Measurements from ENCODE around the gene CD247.
A peak's percentile ranks its signal among the peaks of the same experiment; 100 is the strongest.

CD247 gene

DNA sequence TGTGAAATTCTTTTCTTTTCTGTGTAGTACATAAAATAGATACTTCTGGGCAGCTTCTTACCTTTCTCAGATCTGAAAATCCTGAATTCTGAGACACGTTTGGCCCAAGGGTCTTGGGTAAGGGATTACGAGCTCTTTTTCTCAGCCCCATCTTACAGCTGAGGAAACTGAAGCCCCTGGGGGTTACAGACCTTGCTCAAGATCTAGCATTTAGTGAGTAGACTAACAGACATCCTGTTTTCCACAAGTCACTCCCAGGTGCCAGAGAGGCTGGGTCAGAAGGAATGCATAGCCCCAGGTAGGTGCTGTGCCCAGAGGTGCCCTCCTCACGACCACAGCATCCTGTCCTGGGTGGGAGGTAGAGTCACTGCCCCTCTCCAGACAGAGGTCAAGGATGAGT is 48.4 kb upstream of the CD247 start:
- ChIA-PET CTCF (interaction anchor here (3.4 kb wide), 1 partner anchor 10 kb away, joined by 24 read pairs; no protein-coding TSS in a partner anchor), POLR2A (no interaction called here)
- Histone ChIP-seq H3K4me3 (ENCODE audit: low read depth, low read length) (no peak overlapping the region), H3K36me3 (ENCODE audit: control insufficient read depth in 2 of 2, insufficient read depth in 1 of 2, low read length in 2 of 2) (no peaks in the 10 kb centered on the region), H3K9me3 (ENCODE audit: control insufficient read depth, insufficient read depth, low read depth, low read length) (no peaks in the 10 kb centered on the region), H3K27ac (ENCODE audit: extremely low read depth, low read depth, low read length) (no peak overlapping the region), H3K4me1 (ENCODE audit: control insufficient read depth, insufficient read depth, low read length) (peaks cover 8% of the 10 kb centered on the region; the same call in 1 of the 2 replicates)
- TF ChIP-seq KLF8 (tag by site-specific recombination; IDR thresholded peaks at IDR 0.05), result no peak
- no peak for TF ChIP-seq ZSCAN30 (tag by site-specific recombination; IDR thresholded peaks at IDR 0.05)
- TF ChIP-seq ZNF274 (IDR thresholded peaks at IDR 0.05; ENCODE audit: low read length), result no peak
- TF ChIP-seq ZNF274 (tag by site-specific recombination; IDR thresholded peaks at IDR 0.05; ENCODE audit: borderline replicate concordance), result no peak
- no peak for TF ChIP-seq BCL11B (tag by site-specific recombination; IDR thresholded peaks at IDR 0.05; ENCODE audit: low read depth)
- TF ChIP-seq IKZF3 (tag by site-specific recombination; IDR thresholded peaks at IDR 0.05), result no peak
- no peak for TF ChIP-seq ZNF837 (tag by site-specific recombination; IDR thresholded peaks at IDR 0.05)
- TF ChIP-seq ZNF37A (tag by site-specific recombination; IDR thresholded peaks at IDR 0.05), result no peak
- no peak for TF ChIP-seq ZNF785 (tag by site-specific recombination; IDR thresholded peaks at IDR 0.05)

DNA sequence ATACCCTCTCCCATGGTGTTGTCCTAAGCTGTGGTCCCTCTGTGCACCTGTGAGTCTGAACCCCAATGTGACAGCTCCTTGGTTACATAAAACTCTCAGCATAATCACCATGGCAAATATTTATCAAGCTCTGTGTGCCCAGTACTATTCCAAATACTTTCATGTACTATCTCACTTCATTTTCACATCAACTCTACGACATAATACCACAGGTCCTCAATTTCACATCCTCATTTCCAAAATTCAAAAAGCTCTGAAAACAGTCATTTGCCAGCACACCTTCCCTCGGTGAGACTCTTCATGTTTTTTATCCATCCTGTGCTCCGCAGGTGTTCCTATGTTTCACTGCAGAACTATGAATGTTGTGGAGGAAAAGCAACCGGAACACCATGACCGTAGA is 47.6 kb upstream of the CD247 start:
- H3K27ac ChIP-seq (ENCODE audit: extremely low read depth, low read depth, low read length), result no peak overlapping the region
- ChIA-PET CTCF (interaction anchor here (3.4 to 5.0 kb wide), 2 partner anchors 9 to 122 kb away, joined by 23 to 24 read pairs; no protein-coding TSS in a partner anchor), POLR2A (no interaction called here)
- TF ChIP-seq, protein P1, sequence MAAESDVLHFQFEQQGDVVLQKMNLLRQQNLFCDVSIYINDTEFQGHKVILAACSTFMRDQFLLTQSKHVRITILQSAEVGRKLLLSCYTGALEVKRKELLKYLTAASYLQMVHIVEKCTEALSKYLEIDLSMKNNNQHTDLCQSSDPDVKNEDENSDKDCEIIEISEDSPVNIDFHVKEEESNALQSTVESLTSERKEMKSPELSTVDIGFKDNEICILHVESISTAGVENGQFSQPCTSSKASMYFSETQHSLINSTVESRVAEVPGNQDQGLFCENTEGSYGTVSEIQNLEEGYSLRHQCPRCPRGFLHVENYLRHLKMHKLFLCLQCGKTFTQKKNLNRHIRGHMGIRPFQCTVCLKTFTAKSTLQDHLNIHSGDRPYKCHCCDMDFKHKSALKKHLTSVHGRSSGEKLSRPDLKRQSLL (tag by site-specific recombination; IDR thresholded peaks at IDR 0.05), result no peak
- TF ChIP-seq SCRT2 (tag by site-specific recombination; IDR thresholded peaks at IDR 0.05), result peak; percentile 28; the same call in 1 of the 2 replicates
- H3K4me1 ChIP-seq (ENCODE audit: control insufficient read depth, insufficient read depth, low read length), result peaks cover 8% of the 10 kb centered on the region; the same call in 1 of the 2 replicates
- no peak overlapping the region for H3K4me3 ChIP-seq (ENCODE audit: low read depth, low read length)
- H3K36me3 ChIP-seq (ENCODE audit: control insufficient read depth in 2 of 2, insufficient read depth in 1 of 2, low read length in 2 of 2), result no peaks in the 10 kb centered on the region
- H3K9me3 ChIP-seq (ENCODE audit: control insufficient read depth, insufficient read depth, low read depth, low read length), result no peaks in the 10 kb centered on the region

DNA sequence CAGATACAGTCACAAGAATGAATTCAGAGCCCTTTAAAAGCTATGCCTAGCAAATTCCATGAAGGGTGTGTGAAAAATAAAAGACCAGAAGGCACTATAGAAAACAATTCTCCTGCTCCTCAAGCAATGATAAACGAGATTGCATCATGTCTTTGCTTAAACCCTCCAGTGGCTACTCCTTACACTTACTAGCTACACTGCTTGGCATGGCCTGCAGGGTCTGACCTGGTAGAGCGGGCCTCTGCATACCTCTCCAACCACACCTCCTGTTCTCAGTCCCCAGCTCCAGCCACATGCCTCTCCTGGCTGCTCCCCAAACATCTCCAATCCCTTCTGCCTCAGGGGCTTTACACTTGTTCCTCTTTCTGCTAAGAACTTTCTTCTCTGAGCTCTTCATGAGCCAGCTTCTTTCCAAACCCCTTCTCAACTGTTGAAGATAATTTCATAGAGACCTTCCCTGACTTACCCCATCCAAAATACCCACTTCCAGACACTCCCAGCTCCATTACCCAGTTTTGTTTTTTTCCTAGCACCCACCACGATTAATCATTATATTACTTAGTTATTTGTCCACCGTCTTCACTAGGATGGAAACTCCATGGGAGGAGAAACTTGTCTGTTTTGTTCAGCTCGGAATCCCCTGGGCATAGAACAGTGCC is 46.4 kb upstream of the CD247 start:
- H3K27ac ChIP-seq (ENCODE audit: extremely low read depth, low read depth, low read length), result no peak overlapping the region; the same call in 1 of the 2 replicates
- no peaks in the 10 kb centered on the region for H3K36me3 ChIP-seq (ENCODE audit: control insufficient read depth in 2 of 2, insufficient read depth in 1 of 2, low read length in 2 of 2)
- ChIA-PET POLR2A (interaction anchor here (0.5 to 3.0 kb wide), 2 partner anchors 11 to 344 kb away, joined by 3 to 24 read pairs; partner anchors contain the start of genes CREG1 and POU2F1), CTCF (interaction anchor here (0.5 to 5.0 kb wide), 10 partner anchors 8 to 621 kb away, joined by 3 to 24 read pairs (median 4); partner anchors contain the start of gene CREG1)
- H3K9me3 ChIP-seq (ENCODE audit: control insufficient read depth, insufficient read depth, low read depth, low read length), result no peaks in the 10 kb centered on the region
- peaks cover 8% of the 10 kb centered on the region; the same call in 1 of the 2 replicates for H3K4me1 ChIP-seq (ENCODE audit: control insufficient read depth, insufficient read depth, low read length)
- no peak overlapping the region for H3K4me3 ChIP-seq (ENCODE audit: low read depth, low read length)
- TF ChIP-seq, protein P2, sequence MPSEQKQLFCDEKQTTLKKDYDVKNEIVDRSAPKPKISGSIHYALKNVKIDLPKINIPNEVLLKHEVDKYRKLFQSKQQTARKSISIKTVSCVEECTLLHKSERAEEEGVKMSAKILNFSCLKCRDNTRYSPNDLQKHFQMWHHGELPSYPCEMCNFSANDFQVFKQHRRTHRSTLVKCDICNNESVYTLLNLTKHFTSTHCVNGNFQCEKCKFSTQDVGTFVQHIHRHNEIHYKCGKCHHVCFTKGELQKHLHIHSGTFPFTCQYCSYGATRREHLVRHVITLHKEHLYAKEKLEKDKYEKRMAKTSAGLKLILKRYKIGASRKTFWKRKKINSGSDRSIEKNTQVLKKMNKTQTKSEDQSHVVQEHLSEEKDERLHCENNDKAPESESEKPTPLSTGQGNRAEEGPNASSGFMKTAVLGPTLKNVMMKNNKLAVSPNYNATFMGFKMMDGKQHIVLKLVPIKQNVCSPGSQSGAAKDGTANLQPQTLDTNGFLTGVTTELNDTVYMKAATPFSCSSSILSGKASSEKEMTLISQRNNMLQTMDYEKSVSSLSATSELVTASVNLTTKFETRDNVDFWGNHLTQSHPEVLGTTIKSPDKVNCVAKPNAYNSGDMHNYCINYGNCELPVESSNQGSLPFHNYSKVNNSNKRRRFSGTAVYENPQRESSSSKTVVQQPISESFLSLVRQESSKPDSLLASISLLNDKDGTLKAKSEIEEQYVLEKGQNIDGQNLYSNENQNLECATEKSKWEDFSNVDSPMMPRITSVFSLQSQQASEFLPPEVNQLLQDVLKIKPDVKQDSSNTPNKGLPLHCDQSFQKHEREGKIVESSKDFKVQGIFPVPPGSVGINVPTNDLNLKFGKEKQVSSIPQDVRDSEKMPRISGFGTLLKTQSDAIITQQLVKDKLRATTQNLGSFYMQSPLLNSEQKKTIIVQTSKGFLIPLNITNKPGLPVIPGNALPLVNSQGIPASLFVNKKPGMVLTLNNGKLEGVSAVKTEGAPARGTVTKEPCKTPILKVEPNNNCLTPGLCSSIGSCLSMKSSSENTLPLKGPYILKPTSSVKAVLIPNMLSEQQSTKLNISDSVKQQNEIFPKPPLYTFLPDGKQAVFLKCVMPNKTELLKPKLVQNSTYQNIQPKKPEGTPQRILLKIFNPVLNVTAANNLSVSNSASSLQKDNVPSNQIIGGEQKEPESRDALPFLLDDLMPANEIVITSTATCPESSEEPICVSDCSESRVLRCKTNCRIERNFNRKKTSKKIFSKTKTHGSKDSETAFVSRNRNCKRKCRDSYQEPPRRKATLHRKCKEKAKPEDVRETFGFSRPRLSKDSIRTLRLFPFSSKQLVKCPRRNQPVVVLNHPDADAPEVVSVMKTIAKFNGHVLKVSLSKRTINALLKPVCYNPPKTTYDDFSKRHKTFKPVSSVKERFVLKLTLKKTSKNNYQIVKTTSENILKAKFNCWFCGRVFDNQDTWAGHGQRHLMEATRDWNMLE (tag by site-specific recombination; conservative IDR thresholded peaks at IDR 0.05; ENCODE audit: low read depth), result peak; percentile 72
- TF ChIP-seq ZNF660 (tag by site-specific recombination; IDR thresholded peaks at IDR 0.05) (no peak; the same call in 1 of the 2 replicates), MZF1 (tag by site-specific recombination; IDR thresholded peaks at IDR 0.05; ENCODE audit: borderline replicate concordance) (0 out of 2 replicates have a peak, but pooled peaks have one; percentile 44), ZNF266 (tag by site-specific recombination; IDR thresholded peaks at IDR 0.05; ENCODE audit: low read depth) (no peak)
- TF ChIP-seq, protein P3, sequence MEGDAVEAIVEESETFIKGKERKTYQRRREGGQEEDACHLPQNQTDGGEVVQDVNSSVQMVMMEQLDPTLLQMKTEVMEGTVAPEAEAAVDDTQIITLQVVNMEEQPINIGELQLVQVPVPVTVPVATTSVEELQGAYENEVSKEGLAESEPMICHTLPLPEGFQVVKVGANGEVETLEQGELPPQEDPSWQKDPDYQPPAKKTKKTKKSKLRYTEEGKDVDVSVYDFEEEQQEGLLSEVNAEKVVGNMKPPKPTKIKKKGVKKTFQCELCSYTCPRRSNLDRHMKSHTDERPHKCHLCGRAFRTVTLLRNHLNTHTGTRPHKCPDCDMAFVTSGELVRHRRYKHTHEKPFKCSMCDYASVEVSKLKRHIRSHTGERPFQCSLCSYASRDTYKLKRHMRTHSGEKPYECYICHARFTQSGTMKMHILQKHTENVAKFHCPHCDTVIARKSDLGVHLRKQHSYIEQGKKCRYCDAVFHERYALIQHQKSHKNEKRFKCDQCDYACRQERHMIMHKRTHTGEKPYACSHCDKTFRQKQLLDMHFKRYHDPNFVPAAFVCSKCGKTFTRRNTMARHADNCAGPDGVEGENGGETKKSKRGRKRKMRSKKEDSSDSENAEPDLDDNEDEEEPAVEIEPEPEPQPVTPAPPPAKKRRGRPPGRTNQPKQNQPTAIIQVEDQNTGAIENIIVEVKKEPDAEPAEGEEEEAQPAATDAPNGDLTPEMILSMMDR (tag by site-specific recombination; IDR thresholded peaks at IDR 0.05), result peak; percentile 16; the same call in 1 of the 2 replicates
- TF ChIP-seq, protein P4, sequence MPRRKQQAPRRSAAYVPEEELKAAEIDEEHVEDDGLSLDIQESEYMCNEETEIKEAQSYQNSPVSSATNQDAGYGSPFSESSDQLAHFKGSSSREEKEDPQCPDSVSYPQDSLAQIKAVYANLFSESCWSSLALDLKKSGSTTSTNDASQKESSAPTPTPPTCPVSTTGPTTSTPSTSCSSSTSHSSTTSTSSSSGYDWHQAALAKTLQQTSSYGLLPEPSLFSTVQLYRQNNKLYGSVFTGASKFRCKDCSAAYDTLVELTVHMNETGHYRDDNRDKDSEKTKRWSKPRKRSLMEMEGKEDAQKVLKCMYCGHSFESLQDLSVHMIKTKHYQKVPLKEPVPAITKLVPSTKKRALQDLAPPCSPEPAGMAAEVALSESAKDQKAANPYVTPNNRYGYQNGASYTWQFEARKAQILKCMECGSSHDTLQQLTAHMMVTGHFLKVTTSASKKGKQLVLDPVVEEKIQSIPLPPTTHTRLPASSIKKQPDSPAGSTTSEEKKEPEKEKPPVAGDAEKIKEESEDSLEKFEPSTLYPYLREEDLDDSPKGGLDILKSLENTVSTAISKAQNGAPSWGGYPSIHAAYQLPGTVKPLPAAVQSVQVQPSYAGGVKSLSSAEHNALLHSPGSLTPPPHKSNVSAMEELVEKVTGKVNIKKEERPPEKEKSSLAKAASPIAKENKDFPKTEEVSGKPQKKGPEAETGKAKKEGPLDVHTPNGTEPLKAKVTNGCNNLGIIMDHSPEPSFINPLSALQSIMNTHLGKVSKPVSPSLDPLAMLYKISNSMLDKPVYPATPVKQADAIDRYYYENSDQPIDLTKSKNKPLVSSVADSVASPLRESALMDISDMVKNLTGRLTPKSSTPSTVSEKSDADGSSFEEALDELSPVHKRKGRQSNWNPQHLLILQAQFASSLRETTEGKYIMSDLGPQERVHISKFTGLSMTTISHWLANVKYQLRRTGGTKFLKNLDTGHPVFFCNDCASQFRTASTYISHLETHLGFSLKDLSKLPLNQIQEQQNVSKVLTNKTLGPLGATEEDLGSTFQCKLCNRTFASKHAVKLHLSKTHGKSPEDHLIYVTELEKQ (tag by site-specific recombination; IDR thresholded peaks at IDR 0.05; ENCODE audit: borderline replicate concordance), result no peak
